ENCODE data around the gene SCRT2. TPM values are rescaled to one million over a fixed set of nuclear protein-coding genes. Genes with fewer than 3 reads are reported as not detected.

The SCRT2 gene
- total and polyA plus RNA-seq, 9 of the 15 experiments (the other 6 are each of a cell fraction or from before 2014, with no cell fraction given): 0.04 to 0.75 (median 0.13) TPM; not detected in 2

DNA sequence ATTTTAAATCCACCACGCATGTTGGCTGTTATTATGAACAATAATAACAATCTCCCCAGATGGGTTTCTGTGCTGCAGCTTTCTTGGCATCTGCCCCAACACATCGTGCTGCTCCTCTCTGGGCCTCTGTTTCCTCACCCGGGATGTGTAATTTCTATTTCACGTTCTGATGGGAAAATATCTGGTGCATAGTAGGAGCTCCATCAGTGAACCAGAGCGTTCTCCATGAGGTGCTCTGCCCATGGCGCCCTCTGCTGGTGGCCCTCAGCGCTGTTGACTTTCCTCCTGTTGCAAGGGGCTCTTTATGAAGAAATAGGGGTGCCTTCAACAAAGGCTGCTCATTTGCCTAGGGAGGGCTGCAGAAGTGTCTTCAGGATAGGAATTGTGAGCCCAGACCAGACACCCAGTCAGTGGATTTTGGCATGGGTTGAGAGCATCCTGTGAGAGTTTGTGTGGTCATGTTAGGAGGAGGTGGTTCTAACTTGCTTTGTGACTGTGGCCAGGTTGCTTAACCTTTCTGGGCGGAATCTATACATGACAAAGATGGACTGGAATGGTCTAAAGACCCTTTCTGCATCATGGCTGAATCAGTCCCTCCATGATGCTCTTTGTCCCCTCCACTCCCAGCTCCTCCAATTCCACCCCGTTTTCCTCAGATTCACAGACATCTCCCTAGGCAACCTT, 8.1 kb downstream of the SCRT2 start (continued):
- TF ChIP-seq, protein P1, sequence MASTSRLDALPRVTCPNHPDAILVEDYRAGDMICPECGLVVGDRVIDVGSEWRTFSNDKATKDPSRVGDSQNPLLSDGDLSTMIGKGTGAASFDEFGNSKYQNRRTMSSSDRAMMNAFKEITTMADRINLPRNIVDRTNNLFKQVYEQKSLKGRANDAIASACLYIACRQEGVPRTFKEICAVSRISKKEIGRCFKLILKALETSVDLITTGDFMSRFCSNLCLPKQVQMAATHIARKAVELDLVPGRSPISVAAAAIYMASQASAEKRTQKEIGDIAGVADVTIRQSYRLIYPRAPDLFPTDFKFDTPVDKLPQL (IDR thresholded peaks at IDR 0.05; ENCODE audit: extremely low read depth, insufficient read length): no peak
- TF ChIP-seq CTBP1 (IDR thresholded peaks at IDR 0.05; ENCODE audit: borderline replicate concordance): no peak
- no peak for TF ChIP-seq CC2D1A (IDR thresholded peaks at IDR 0.05)
- TF ChIP-seq NBN (IDR thresholded peaks at IDR 0.05; ENCODE audit: low read depth): 0 out of 2 replicates have a peak, but pooled peaks have one; percentile 26
- no peak for TF ChIP-seq ZNF699 (CRISPR knock-in tag; IDR thresholded peaks at IDR 0.05; ENCODE audit: insufficient replicate concordance)
- no peak for TF ChIP-seq STAG1 (CRISPR knock-in tag; IDR thresholded peaks at IDR 0.05; ENCODE audit: borderline replicate concordance)
- TF ChIP-seq RAD21 (CRISPR knock-in tag; conservative IDR thresholded peaks at IDR 0.05 in 1 of 2, IDR thresholded peaks at IDR 0.05 in 1 of 2): peak; percentile 57 to 72
- TF ChIP-seq EP300 (IDR thresholded peaks at IDR 0.05; ENCODE audit: low read length): peak; percentile 24; the same call in 1 of the 2 replicates
- TF ChIP-seq PHB2 (IDR thresholded peaks at IDR 0.05; ENCODE audit: low read depth): no peak
- no peak for TF ChIP-seq NFE2L1 (tag; IDR thresholded peaks at IDR 0.05; ENCODE audit: borderline replicate concordance, low read depth)
- TF ChIP-seq, protein P2, sequence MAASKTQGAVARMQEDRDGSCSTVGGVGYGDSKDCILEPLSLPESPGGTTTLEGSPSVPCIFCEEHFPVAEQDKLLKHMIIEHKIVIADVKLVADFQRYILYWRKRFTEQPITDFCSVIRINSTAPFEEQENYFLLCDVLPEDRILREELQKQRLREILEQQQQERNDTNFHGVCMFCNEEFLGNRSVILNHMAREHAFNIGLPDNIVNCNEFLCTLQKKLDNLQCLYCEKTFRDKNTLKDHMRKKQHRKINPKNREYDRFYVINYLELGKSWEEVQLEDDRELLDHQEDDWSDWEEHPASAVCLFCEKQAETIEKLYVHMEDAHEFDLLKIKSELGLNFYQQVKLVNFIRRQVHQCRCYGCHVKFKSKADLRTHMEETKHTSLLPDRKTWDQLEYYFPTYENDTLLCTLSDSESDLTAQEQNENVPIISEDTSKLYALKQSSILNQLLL (CRISPR knock-in tag; IDR thresholded peaks at IDR 0.05; ENCODE audit: borderline replicate concordance): no peak
- TF ChIP-seq NCOR1 (IDR thresholded peaks at IDR 0.05): no peak
- TF ChIP-seq ETV5 (CRISPR knock-in tag; IDR thresholded peaks at IDR 0.05; ENCODE audit: low read depth): no peak
- TF ChIP-seq RBM34 (IDR thresholded peaks at IDR 0.05; ENCODE audit: borderline replicate concordance, insufficient read depth, low read length): no peak
- TF ChIP-seq MTF1 (CRISPR knock-in tag; IDR thresholded peaks at IDR 0.05; ENCODE audit: borderline replicate concordance): no peak
- no peak for TF ChIP-seq ZNF175 (CRISPR knock-in tag; IDR thresholded peaks at IDR 0.05; ENCODE audit: low read depth)
- no peak for TF ChIP-seq TARDBP (IDR thresholded peaks at IDR 0.05)
- TF ChIP-seq NEUROD1 (IDR thresholded peaks at IDR 0.05; ENCODE audit: borderline replicate concordance, low read depth, low read length, partially characterized antibody): no peak
- TF ChIP-seq BRD4 (IDR thresholded peaks at IDR 0.05): no peak
- TF ChIP-seq SIN3B (IDR thresholded peaks at IDR 0.05; ENCODE audit: low read depth): no peak
- no peak for TF ChIP-seq GATAD2B (IDR thresholded peaks at IDR 0.05; ENCODE audit: borderline replicate concordance)
- no peak for TF ChIP-seq POLR3A (IDR thresholded peaks at IDR 0.05; ENCODE audit: borderline replicate concordance, extremely low read depth, insufficient read depth, insufficient read length)
- TF ChIP-seq ZNF778 (CRISPR knock-in tag; IDR thresholded peaks at IDR 0.05): no peak
- no peak for TF ChIP-seq ZNF668 (CRISPR knock-in tag; IDR thresholded peaks at IDR 0.05)
- TF ChIP-seq SRSF7 (optimal IDR thresholded peaks at IDR 0.05; ENCODE audit: low read depth, low read length): no peak
- no peak for TF ChIP-seq NCOA4 (IDR thresholded peaks at IDR 0.05; ENCODE audit: partially characterized antibody)
- TF ChIP-seq RNF2 (IDR thresholded peaks at IDR 0.05): no peak

Measured in K562 (cell line).